Measurements from ENCODE around the gene POLD3. TPM values are rescaled to one million over a fixed set of nuclear protein-coding genes. Genes with fewer than 3 reads are reported as not detected.

POLD3 gene
- total RNA-seq, 4 donors from 2014 or later, result 9.0 to 21.9 (median 12.8) TPM

GRCh38 chr11:74680035-74680671 is 87.8 kb downstream of the POLD3 start:
- 93 to 94% methylated on average over 9 of the region's 9 CpGs for WGBS, 2 donors
- TF ChIP-seq POLR2A (IDR thresholded peaks at IDR 0.05), result no peak
- no peak for TF ChIP-seq CTCF (IDR thresholded peaks at IDR 0.05)
- TF ChIP-seq EP300 (IDR thresholded peaks at IDR 0.05), result no peak
- Histone ChIP-seq H3K27ac (no peak overlapping the region), H3K27me3 (no peaks in the 10 kb centered on the region), H3K9me3 (no peaks in the 10 kb centered on the region), H3K36me3 (no peaks in the 10 kb centered on the region), H3K4me3 (no peak overlapping the region), H3K4me1 (peaks cover 0 to 23% (median 3%) of the 10 kb centered on the region in 4 donors)
- no peak for DNase-seq (ENCODE audit: low spot score in 2 of 2)

GRCh38 chr11:74680703-74681531 is 88.5 kb downstream of the POLD3 start:
- Histone ChIP-seq H3K4me3 (no peak overlapping the region), H3K36me3 (no peaks in the 10 kb centered on the region), H3K27me3 (no peaks in the 10 kb centered on the region), H3K27ac (no peak overlapping the region), H3K4me1 (peaks cover 0 to 23% (median 3%) of the 10 kb centered on the region in 4 donors), H3K9me3 (peaks cover 0 to 2% (median 0%) of the 10 kb centered on the region in 4 donors)
- DNase-seq (ENCODE audit: low spot score in 2 of 2), result no peak
- TF ChIP-seq CTCF (IDR thresholded peaks at IDR 0.05) (no peak), POLR2A (IDR thresholded peaks at IDR 0.05) (no peak), EP300 (IDR thresholded peaks at IDR 0.05) (no peak)
- WGBS, 2 donors, result 85 to 87% methylated on average over 13 to 14 of the region's 18 CpGs

GRCh38 chr11:74681686-74682651 is 89.6 kb downstream of the POLD3 start:
- H3K4me1 ChIP-seq, result peaks cover 0 to 23% (median 3%) of the 10 kb centered on the region in 4 donors
- TF ChIP-seq EP300 (IDR thresholded peaks at IDR 0.05) (no peak), POLR2A (IDR thresholded peaks at IDR 0.05) (no peak), CTCF (IDR thresholded peaks at IDR 0.05) (no peak)
- no peak overlapping the region for H3K4me3 ChIP-seq
- no peak for DNase-seq (ENCODE audit: low spot score in 2 of 2)
- no peaks in the 10 kb centered on the region for H3K27me3 ChIP-seq
- peaks cover 0 to 8% (median 0%) of the 10 kb centered on the region in 4 donors for H3K9me3 ChIP-seq
- WGBS, 2 donors, result 81 to 92% methylated on average over 11 to 12 of the region's 12 CpGs
- peak overlapping the region in 2 of 4 donors; percentile 28 to 85 for H3K27ac ChIP-seq
- no peaks in the 10 kb centered on the region for H3K36me3 ChIP-seq

GRCh38 chr11:74682731-74683278 is 90.4 kb downstream of the POLD3 start:
- H3K4me3 ChIP-seq, result peak overlapping the region in 3 of 4 donors; percentile 35 to 56 (median 41)
- no peak for TF ChIP-seq CTCF (IDR thresholded peaks at IDR 0.05)
- no peak for TF ChIP-seq POLR2A (IDR thresholded peaks at IDR 0.05)
- no peak for TF ChIP-seq EP300 (IDR thresholded peaks at IDR 0.05)
- H3K36me3 ChIP-seq, result no peaks in the 10 kb centered on the region
- H3K27me3 ChIP-seq, result no peaks in the 10 kb centered on the region
- peak overlapping the region; percentile 50 to 85 (median 68) for H3K27ac ChIP-seq
- no peak for DNase-seq (ENCODE audit: low spot score in 2 of 2)
- WGBS, 2 donors, result 66 to 70% methylated on average over 12 to 14 of the region's 14 CpGs
- peaks cover 0 to 12% (median 0%) of the 10 kb centered on the region in 4 donors for H3K9me3 ChIP-seq
- H3K4me1 ChIP-seq, result peaks cover 0 to 23% (median 3%) of the 10 kb centered on the region in 4 donors

Data from tibial nerve (tissue), 4 donors.